ENCODE measurements around the gene DPP9.

DNA sequence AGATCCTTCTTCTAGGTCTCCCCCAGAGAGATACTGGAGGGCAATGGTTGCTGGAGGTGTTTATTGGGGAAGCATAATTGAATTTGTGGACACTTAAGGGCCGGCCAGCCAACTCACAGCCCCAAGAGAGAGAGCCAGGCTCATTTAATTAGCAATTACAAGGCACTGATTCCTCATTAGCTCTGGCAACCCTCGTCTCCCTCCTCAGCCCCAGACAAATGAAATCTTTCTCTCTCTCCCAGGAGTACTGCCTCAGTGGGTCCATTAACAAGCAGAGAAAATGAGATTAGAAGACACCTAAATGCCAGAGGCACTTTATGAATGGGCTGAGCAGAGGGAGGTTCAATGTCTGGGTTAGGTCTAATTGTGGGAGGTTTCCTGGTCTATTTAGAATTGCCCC is 48.9 kb upstream of the DPP9 start:
- TF ChIP-seq EP300 (IDR thresholded peaks at IDR 0.05) = no peak
- TF ChIP-seq, protein P1, sequence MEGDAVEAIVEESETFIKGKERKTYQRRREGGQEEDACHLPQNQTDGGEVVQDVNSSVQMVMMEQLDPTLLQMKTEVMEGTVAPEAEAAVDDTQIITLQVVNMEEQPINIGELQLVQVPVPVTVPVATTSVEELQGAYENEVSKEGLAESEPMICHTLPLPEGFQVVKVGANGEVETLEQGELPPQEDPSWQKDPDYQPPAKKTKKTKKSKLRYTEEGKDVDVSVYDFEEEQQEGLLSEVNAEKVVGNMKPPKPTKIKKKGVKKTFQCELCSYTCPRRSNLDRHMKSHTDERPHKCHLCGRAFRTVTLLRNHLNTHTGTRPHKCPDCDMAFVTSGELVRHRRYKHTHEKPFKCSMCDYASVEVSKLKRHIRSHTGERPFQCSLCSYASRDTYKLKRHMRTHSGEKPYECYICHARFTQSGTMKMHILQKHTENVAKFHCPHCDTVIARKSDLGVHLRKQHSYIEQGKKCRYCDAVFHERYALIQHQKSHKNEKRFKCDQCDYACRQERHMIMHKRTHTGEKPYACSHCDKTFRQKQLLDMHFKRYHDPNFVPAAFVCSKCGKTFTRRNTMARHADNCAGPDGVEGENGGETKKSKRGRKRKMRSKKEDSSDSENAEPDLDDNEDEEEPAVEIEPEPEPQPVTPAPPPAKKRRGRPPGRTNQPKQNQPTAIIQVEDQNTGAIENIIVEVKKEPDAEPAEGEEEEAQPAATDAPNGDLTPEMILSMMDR (IDR thresholded peaks at IDR 0.05) = no peak
- no peak for TF ChIP-seq POLR2AphosphoS5 (IDR thresholded peaks at IDR 0.05)
- no peak for TF ChIP-seq POLR2A (IDR thresholded peaks at IDR 0.05)
